Limb (tissue), 2 donors: ENCODE results near the gene C19orf44.
"Not testable (repeated sequence)": the region's sequence is repeated elsewhere in the genome, so short reads cannot be mapped to it uniquely, and the experiment has no call there.

Experiments
- DNase-seq, 2 donors: peaks; one replicate each; pipeline ENCODE4 v3.0.0-alpha.2; 2016; ENCODE audit errors: extremely low spot score in 2 of 2

Gene C19orf44

GRCh38 chr19:16495982-16496612, at the start of gene C19orf44, which contains the start of gene CALR3:
Gene C19orf44 (plus strand): TSS chr19:16496394. CDS start chr19:16500793, 4,399 bp downstream.
Gene CALR3 (minus strand): TSS chr19:16496167. CDS start chr19:16496129, 38 bp downstream.
- peak; percentile 98 to 99 for DNase-seq

GRCh38 chr19:16446724-16447368, 49.3 kb upstream of the C19orf44 start:
- DNase-seq, result peak; percentile 38 to 62

DNA sequence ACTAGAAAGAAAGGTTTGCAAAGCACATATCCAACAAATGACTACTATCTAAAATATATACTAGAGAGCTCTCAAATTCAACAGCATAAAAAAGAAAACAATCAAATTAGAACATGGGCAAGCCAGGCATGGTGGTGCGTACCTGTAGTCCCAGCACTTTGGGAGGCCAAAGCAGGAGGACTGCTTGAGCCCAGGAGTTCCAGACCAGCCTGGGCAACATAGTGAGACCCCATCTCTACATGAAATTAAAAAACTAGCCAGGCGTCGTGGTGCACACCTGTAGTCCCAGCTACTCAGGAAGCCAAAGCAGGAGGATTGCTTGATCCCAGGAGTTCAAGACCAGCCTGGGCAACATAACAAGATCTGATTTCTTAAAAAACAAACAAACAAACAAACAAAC, 47.3 kb upstream of the C19orf44 start:
- DNase-seq, result not testable (repeated sequence)

- no peak for DNase-seq
Measured at GRCh38 chr19:16449330-16449961, 46.7 kb upstream of the C19orf44 start.

GRCh38 chr19:16452325-16452724, 43.9 kb upstream of the C19orf44 start:
- no peak for DNase-seq

GRCh38 chr19:16454351-16454918, 41.8 kb upstream of the C19orf44 start:
- DNase-seq, result no peak

GRCh38 chr19:16455489-16455888, 40.7 kb upstream of the C19orf44 start:
- DNase-seq, result no peak

DNA sequence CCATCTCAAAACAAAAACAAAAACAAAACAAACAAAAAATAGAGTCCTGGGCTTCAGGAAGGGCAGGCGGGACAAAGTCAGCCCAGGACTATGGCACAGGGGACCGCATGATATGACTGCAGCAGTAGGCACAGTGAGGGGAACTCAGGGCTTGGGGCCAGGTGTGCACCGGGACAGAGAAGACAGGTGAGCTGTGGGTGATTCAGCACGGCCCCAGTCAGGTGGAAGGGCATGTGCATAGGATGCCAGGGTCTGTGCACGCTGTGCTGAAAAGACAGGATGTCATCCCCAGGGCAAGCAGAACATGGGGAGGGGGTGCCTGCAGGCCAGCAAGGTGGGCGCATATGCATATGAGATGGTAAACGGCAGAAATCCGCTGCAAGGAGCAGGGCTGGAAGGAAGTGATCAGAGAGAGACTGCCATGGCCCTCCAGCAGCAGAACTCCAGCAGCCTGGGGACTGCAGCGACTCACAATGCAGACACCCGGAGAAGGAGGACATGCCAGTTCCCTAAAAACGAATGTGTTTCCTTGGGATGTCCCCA, 39.5 kb upstream of the C19orf44 start:
- no peak for DNase-seq

- peak in 1 of 2 donors; percentile 63 for DNase-seq
Measured at GRCh38 chr19:16457195-16457953, 38.8 kb upstream of the C19orf44 start.

GRCh38 chr19:16457954-16458331, 38.3 kb upstream of the C19orf44 start:
- DNase-seq, result no peak

DNA sequence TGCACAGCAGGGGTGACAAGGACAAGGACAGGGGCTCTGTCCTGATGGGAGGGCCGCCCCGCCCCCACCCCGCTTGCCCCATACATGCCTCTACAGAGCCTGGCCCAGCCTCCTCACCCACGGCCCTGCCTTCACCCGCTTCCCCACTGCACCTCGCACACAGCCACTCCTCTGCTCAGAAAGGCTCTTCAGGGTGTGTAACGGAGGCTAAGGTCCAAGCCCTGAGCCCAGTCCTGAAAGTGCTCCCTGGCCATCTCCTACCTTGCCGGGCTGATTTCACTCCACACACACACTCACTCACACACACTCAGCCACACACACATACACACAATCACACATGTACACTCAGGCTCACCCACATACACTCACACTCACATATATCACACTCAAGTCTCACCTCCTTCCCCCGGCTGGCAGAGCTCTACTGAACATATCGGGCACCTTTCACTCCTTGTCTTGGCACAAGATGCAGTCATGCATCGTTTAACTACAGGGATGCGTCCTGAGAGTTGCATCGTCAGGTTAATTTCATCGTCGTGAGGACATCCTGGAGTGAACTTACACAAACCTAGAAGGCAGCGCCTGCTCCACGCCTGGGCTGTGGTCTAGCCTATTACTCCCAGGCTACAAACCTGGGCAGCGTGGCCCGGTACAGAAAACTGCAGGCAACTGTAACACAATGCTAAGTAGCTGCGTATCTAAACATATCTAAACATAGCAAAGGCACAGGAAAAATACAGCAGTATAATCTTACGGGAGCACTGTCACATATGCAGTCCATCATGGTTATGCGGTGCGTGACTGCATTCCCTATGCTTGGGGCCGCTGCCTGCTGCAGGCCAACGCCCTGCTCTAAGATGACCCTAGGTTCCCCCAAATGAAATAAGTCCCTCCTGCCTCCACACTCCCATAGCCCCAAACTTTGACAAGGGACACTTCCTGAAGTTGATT, 37.5 kb upstream of the C19orf44 start:
- no peak for DNase-seq

DNA sequence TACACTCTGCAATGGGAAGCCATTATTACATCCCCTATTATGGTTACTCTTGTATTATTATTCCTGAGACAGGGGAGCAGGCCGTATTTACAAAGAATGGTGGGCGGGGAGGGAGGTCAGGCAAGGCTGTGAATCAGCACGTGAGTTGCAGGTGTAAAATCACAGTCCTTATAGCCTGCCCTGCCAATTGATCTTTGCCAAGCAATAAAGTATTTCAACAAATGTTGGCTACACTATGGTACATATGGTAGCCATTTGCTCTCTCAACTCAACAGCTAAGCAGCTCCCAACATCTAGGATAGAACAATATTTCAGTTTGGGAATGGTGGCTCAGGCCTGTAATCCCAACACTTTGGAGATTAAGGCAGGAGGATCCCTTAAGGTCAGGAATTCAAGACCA, 36.5 kb upstream of the C19orf44 start:
- no peak for DNase-seq

GRCh38 chr19:16460454-16460853, 35.7 kb upstream of the C19orf44 start:
- no peak for DNase-seq

- no peak for DNase-seq
Measured at GRCh38 chr19:16461630-16462051, 34.6 kb upstream of the C19orf44 start.

- DNase-seq, result no peak
Measured at GRCh38 chr19:16462757-16463250, 33.4 kb upstream of the C19orf44 start.

- DNase-seq, result no peak
Measured at GRCh38 chr19:16463341-16463990, 32.7 kb upstream of the C19orf44 start.

GRCh38 chr19:16463991-16464575, 32.1 kb upstream of the C19orf44 start:
- no peak for DNase-seq

DNA sequence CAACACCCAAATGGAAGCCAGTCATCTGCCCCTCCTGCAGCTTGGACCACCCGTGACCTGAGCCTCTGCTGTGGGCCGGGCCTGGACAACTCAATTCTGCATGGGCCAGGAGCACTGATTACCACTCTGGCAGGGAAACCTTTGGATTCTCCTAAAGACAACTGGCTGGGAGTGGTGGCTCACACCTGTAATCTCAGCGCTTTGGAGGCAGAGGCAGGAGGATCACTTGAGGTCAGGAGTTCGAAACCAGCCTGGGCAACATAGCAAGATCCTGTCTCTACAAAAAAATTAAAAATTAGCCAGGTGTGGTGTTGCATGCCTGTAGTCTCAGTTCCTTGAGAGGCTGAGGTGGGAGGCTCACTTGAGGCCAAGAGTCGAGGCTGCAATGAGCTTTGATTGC, 31.0 kb upstream of the C19orf44 start:
- DNase-seq, result no peak

DNA sequence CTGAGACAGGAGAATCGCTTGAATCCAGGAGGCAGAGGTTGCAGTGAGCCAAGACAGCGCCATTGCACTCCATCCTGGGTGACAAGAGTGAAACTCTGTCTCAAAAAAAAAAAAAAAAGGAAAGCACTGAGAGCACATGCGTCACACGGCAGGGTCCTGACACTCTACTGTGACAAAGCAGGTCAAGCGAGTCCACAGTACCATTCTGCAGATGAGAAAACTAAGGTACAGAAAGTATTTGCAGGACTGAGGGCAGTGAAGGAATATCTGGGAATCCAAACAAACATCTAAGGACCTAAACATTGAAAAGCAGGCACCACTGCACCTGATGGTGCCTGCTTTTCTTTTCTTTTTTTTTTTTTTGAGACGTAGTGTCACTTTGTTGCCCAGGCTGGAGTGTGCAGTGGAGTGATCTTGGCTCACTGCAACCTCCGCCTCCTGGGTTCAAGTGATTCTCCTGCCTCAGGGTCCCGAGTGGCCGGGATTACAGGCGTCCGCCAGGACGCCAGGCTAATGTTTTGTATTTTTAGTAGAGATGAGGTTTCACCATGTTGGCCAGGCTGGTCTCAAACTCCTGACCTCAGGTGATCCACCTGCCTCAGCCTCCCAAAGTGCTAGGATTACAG, 29.3 kb upstream of the C19orf44 start:
- not testable (repeated sequence) for DNase-seq
